HepG2 (cell line): ENCODE measurements around the gene HMGN4. TPM values are rescaled to one million over a fixed set of nuclear protein-coding genes. Genes with fewer than 3 reads are reported as not detected.

Source experiments
- AHDC1 ChIP-seq: sonication (generic); formaldehyde crosslinking; IDR thresholded peaks from 2 replicates; pipeline ENCODE4 v1.5.1; 2020; ENCODE audit warnings: mild to moderate bottlenecking, missing genetic modification reagents, borderline replicate concordance
- CTCF ChIP-seq: sonication (generic); formaldehyde crosslinking; IDR thresholded peaks from 2 replicates; pipeline ENCODE4 v1.5.0; 2020; ENCODE audit warnings: mild to moderate bottlenecking, missing genetic modification reagents, moderate library complexity
- FOXJ3 ChIP-seq: sonication (generic); formaldehyde crosslinking; IDR thresholded peaks from 2 replicates; pipeline ENCODE4 v1.4.0; 2020; ENCODE audit warnings: missing genetic modification reagents, mild to moderate bottlenecking, borderline replicate concordance
- KMT2A ChIP-seq: sonication (generic); formaldehyde crosslinking; IDR thresholded peaks from 2 replicates; pipeline ENCODE4 v1.4.0; 2020; ENCODE audit warnings: missing genetic modification reagents
- MTA1 ChIP-seq: sonication (generic); formaldehyde crosslinking; IDR thresholded peaks from 2 replicates; pipeline ENCODE4 v1.4.0; 2020; ENCODE audit warnings: missing genetic modification reagents, mild to moderate bottlenecking, borderline replicate concordance
- PPARG ChIP-seq: conservative IDR thresholded peaks from 2 replicates; pipeline ENCODE4 v1.6.1; 2016; ENCODE audit warnings: missing biosample characterization, missing genetic modification reagents
- SNAPC2 ChIP-seq: sonication (generic); formaldehyde crosslinking; IDR thresholded peaks from 2 replicates; pipeline ENCODE4 v1.8.1; 2022; ENCODE audit warnings: mild to moderate bottlenecking, missing genetic modification reagents
- SPEN ChIP-seq: sonication (generic); formaldehyde crosslinking; IDR thresholded peaks from 2 replicates; pipeline ENCODE4 v1.5.1; 2020; ENCODE audit warnings: low read depth, mild to moderate bottlenecking, missing genetic modification reagents
- TARDBP ChIP-seq: sonication (generic); formaldehyde crosslinking; IDR thresholded peaks from 2 replicates; pipeline ENCODE4 v1.8.0; 2022; ENCODE audit warnings: mild to moderate bottlenecking, missing genetic modification reagents
- ZBTB4 ChIP-seq: sonication (generic); formaldehyde crosslinking; IDR thresholded peaks from 2 replicates; pipeline ENCODE4 v1.4.0; 2020; ENCODE audit warnings: missing genetic modification reagents, mild to moderate bottlenecking, borderline replicate concordance
- ZNF232 ChIP-seq: sonication (generic); formaldehyde crosslinking; IDR thresholded peaks from 2 replicates; pipeline ENCODE4 v1.4.0; 2020; ENCODE audit warnings: missing genetic modification reagents, borderline replicate concordance
- ZNF331 ChIP-seq: sonication (generic); formaldehyde crosslinking; IDR thresholded peaks from 2 replicates; pipeline ENCODE4 v1.4.0; 2020; ENCODE audit warnings: missing genetic modification reagents
- ZNF367 ChIP-seq: sonication (generic); formaldehyde crosslinking; IDR thresholded peaks from 2 replicates; pipeline ENCODE4 v1.4.0; 2020; ENCODE audit warnings: missing genetic modification reagents, borderline replicate concordance
- ZNF747 ChIP-seq: sonication (generic); formaldehyde crosslinking; IDR thresholded peaks from 2 replicates; pipeline ENCODE4 v1.8.1; 2023; ENCODE audit warnings: missing genetic modification reagents, mild to moderate bottlenecking, borderline replicate concordance
- ZNF75D ChIP-seq: sonication (generic); formaldehyde crosslinking; IDR thresholded peaks from 2 replicates; pipeline ENCODE4 v1.8.1; 2023; ENCODE audit warnings: missing genetic modification reagents, mild to moderate bottlenecking, borderline replicate concordance
- ZNF761 ChIP-seq: sonication (generic); formaldehyde crosslinking; conservative IDR thresholded peaks from 2 replicates; pipeline ENCODE4 v1.4.0; 2020; ENCODE audit warnings: mild to moderate bottlenecking, missing genetic modification reagents
- ZSCAN31 ChIP-seq: sonication (generic); formaldehyde crosslinking; IDR thresholded peaks from 2 replicates; pipeline ENCODE4 v1.5.0; 2020; ENCODE audit warnings: low read depth, mild to moderate bottlenecking, missing genetic modification reagents
- polyA plus RNA-seq, 8 experiments: library from polyadenylated mRNA; depleted of rRNA in 3 of 8; stranded (reverse) in 7 of 8; unstranded in 1 of 8; fragments of >200 nt; fragmentation: Illumina TruSeq in 4 of 8; extraction: Trizol in 4 of 8; gene quantifications; 2 replicates each; pipeline versions ENCODE4 v1.2.1 to v1.2.3, GENCODE V29; 2011 to 2016; ENCODE audit warnings: low read depth in 4 of 8, missing spikeins in 1 of 8, mixed read lengths in 1 of 8; ENCODE audit not compliant: insufficient read depth in 1 of 8
- total RNA-seq, 5 experiments: library from RNA; depleted of rRNA; stranded (reverse); fragments of >200 nt; fragmentation: Illumina TruSeq; extraction: Trizol; gene quantifications; 2 replicates each; pipeline ENCODE4 v1.2.3, GENCODE V29; 2016; ENCODE audit warnings: low read depth in 1 of 5

Gene HMGN4
- total and polyA plus RNA-seq, 2 of the 13 experiments (the other 11 are each of a cell fraction or from before 2014, with no cell fraction given), result 39.9 to 52.1 TPM

- no peak for TF ChIP-seq AHDC1
- no peak; the same call in 1 of the 2 replicates for TF ChIP-seq SNAPC2 (CRISPR knock-in tag)
- 0 out of 2 replicates have a peak, but pooled peaks have one; percentile 13 for TF ChIP-seq SPEN (CRISPR knock-in tag)
- no peak for TF ChIP-seq KMT2A
- no peak for TF ChIP-seq ZNF331 (CRISPR knock-in tag)
- TF ChIP-seq ZNF761, result no peak
- no peak; the same call in 1 of the 2 replicates for TF ChIP-seq PPARG
- TF ChIP-seq ZBTB4 (CRISPR knock-in tag), result no peak
- no peak for TF ChIP-seq ZNF367 (CRISPR knock-in tag)
- no peak for TF ChIP-seq FOXJ3 (CRISPR knock-in tag)
- no peak for TF ChIP-seq MTA1 (CRISPR knock-in tag)
- TF ChIP-seq TARDBP (CRISPR knock-in tag), result peak; percentile 26; the same call in 1 of the 2 replicates
- TF ChIP-seq ZNF232 (CRISPR knock-in tag), result no peak
- TF ChIP-seq ZSCAN31 (CRISPR knock-in tag), result 0 out of 2 replicates have a peak, but pooled peaks have one; percentile 48
- no peak for TF ChIP-seq CTCF
- TF ChIP-seq ZNF75D, result no peak
- TF ChIP-seq ZNF747 (CRISPR knock-in tag), result no peak
Measured at GRCh38 chr6:26576929-26577719, 39.0 kb downstream of the HMGN4 start (continued).
